Amniotic stem cell (primary cell): ENCODE measurements around the gene TASOR.
A peak's percentile ranks its signal among the peaks of the same experiment; 100 is the strongest.
"Not testable (repeated sequence)": the region's sequence is repeated elsewhere in the genome, so short reads cannot be mapped to it uniquely, and the experiment has no call there.

Experiments used
- DNase-seq: peaks from one replicate; lab custom pipeline; 2025; lab: John Stamatoyannopoulos, UW

Gene TASOR, protein sequence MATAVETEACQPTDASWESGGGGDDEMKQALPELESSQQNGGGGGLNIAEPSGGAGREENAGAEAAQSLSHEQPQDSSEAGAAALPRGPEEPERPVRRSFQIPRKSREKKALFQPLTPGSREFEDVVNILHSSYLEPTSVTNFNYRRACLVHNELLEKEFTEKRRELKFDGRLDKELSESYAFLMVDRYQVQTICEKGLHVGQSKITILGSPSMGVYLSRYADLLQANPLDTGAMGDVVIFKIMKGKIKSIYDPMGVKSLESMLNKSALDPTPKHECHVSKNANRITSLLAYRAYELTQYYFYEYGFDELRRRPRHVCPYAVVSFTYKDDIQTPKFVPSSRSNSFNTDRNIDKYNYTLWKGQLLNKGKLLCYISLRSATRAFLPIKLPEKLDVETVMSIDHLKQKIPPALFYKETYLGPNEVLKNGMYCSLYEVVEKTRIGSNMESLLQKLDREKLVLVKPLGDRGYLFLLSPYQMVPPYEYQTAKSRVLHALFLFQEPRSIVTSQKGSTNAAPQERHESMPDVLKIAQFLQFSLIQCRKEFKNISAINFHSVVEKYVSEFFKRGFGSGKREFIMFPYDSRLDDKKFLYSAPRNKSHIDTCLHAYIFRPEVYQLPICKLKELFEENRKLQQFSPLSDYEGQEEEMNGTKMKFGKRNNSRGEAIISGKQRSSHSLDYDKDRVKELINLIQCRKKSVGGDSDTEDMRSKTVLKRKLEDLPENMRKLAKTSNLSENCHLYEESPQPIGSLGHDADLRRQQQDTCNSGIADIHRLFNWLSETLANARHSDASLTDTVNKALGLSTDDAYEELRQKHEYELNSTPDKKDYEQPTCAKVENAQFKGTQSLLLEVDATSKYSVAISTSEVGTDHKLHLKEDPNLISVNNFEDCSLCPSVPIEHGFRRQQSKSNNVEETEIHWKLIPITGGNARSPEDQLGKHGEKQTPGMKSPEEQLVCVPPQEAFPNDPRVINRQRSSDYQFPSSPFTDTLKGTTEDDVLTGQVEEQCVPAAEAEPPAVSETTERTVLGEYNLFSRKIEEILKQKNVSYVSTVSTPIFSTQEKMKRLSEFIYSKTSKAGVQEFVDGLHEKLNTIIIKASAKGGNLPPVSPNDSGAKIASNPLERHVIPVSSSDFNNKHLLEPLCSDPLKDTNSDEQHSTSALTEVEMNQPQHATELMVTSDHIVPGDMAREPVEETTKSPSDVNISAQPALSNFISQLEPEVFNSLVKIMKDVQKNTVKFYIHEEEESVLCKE (N-terminal part only)

DNA sequence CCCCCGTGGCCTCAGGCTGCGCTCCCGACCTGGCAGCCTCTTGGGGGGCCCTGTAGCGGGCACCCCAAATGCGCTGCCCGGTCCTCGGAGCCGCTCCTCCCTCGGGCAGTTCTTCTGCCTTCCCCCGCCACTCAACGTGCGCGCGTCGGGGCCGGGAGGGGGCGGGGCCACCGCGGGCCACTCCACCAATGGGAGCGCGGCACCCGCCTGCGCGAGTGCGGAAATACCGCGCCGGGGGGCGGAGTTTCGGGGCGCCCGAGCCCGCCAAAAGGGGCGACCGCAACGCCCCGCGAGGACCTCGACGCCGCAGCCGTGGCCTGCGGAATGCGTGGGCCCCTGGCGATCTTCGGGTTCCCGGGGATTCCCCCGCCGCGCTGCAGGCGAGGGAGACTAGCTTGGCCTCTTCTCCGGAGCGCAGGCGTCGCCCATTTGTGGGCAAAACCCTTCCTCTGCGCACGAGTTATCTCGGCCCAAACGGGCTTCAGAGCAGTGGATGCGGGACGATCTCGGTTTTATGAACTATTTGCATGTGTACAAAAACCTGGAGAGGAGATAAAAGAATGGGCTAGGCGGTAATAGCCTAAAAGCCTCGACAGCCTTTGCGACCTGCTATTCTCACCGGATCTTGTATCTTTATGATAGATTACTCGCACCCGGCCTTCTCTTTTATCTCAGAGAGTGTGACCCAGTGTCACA lies at the start of gene TASOR:
Gene TASOR (minus strand): TSS at position 144 of the 696 bp plus-strand sequence. CDS start 259 bp downstream, outside the sequence.
- DNase-seq = peak; percentile 37

- DNase-seq = no peak
These were observed 49.0 kb upstream of the TASOR start for GRCh38 chr3:56732109-56732508.

DNA sequence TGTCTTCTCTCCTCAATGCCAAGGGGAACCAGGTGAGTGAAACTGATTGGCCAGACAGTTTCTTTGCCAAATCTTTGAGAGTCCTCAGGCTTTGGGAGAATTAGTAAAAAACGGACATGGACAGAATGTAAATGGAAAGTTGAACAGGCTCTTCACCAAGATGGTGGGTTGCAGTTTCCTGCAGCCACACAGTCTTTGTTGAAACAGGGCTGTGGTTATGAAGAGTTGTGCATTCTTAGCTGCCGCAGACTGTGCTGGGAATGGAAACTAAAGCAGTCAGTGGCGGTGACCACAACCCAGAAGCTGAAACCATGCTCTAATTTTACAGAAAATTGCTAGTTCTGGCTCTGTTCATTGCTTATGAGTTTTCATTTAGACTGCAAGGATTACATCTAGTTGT lies 42.1 kb upstream of the TASOR start:
- no peak for DNase-seq

DNA sequence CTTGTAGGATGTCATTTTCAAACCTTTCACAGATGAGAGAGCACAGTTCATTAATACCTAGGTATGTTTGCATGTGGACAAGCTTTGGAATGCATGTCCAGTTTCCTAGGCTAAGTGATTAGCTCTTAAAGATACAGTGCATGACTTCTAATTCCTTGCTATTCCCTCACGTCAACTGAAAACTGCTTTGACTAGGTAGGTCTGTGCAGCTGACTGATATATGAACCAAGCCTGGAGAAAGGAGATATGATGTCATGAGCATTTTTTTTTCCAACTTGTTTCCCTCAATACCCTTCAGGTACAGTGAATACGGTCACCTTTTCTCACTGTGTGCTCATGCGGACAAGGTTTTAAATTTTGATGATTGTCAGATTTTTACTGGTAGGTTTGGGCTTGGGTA lies 41.6 kb upstream of the TASOR start:
- DNase-seq = no peak

DNA sequence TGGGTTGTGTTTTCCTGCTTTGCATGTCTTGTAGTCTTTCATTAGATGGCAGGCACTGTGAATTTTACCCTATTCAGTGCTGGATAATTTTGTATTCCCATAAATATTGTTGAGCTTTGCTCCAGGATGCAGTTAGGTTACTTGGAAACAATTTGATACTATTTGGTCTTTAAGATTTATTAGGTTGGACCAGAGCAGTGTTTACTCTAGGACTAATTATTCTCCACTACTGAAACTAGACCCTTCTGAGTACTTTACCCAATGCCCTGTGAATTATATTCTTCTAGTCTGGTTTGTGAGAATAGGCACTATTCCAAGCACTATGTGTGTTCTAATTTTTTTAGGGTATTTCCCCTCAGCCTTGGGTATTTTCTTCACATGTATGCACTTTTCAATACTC lies 37.8 kb upstream of the TASOR start:
- DNase-seq = no peak

GRCh38 chr3:56718809-56719208 lies 35.7 kb upstream of the TASOR start:
- DNase-seq = not testable (repeated sequence)

GRCh38 chr3:56711344-56711743 lies 28.3 kb upstream of the TASOR start:
- DNase-seq = no peak

- not testable (repeated sequence) for DNase-seq
These were observed 24.3 kb upstream of the TASOR start for GRCh38 chr3:56707412-56707811.

- DNase-seq = no peak
These were observed 23.6 kb upstream of the TASOR start for GRCh38 chr3:56706629-56707028.

GRCh38 chr3:56704706-56705105 lies 21.6 kb upstream of the TASOR start:
- no peak for DNase-seq

DNA sequence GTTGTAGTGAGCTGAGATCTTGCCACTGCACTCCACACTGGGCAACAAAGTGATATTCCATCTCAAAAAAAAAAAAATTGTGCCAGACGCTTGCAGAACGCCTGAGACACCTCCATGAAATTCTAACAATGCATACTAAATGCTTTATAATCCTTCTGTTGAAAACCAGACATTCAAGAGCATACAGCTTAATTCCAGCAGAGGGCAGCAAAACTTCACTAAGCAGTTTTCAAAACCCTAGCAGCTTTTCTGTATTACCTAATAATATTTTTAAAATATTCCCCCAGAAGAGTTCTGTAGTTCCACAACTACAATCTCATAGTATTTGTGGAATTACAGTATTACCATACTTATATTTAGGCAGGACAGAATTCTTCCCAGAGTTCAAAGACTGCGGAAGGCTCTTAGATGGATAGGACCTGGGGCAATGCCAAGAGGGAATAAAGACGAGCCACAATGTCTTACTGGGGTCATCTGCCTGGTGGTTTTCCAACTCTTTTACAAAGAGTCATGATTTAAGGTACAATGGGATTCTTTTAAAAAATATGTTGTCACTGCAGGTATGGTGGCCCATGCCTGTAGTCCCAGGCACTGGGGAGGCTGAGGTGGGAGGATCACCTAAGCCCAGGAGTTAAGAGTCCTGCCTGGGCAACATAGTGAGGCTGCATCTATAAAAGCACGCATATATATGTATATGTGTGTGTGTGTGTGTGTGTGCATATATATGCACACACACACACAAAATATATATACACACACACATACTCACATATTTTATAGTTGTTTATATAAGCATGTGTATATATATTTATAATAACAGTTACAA lies 19.6 kb upstream of the TASOR start:
- DNase-seq = peak; percentile 25

DNA sequence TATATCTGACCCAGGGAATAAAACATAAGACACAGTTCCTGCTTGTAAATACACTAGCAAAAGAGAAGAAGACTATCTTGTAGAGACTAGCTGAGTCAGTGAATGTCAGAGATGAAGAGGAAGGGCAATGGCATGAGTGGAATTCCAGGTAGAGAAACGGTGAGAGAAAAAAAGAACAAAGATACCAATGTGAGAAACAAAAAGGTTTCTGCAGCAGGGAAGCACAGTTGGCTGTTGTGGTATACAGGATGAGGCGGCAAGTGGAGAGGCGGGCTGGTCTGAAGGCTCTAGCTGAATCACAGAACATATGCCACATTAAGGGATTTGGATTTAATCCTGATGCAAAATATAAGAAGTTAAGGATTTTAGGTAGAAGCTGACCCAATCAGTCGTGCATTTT lies 17.1 kb upstream of the TASOR start:
- DNase-seq = no peak

- no peak for DNase-seq
These were observed 12.0 kb upstream of the TASOR start for GRCh38 chr3:56694867-56695683.

DNA sequence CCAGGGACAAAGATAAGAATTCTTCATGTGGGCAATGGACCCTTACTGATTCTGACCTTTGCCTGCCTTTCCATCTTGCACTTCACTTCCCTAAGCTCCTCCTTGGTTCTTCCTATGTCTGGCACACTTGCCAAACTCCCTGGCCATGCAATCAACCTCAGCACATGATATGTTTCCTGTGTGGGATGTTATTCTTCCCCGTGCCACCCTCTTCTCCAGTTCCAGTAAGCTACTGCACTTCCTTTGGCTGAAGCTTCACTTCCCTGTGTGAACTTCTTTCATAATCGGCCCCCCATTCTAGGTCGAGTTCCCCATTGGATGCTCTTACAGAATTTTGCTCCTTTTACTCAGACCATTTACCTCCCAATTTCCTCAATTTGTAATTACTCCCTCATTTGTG lies 10.7 kb upstream of the TASOR start:
- no peak for DNase-seq

DNA sequence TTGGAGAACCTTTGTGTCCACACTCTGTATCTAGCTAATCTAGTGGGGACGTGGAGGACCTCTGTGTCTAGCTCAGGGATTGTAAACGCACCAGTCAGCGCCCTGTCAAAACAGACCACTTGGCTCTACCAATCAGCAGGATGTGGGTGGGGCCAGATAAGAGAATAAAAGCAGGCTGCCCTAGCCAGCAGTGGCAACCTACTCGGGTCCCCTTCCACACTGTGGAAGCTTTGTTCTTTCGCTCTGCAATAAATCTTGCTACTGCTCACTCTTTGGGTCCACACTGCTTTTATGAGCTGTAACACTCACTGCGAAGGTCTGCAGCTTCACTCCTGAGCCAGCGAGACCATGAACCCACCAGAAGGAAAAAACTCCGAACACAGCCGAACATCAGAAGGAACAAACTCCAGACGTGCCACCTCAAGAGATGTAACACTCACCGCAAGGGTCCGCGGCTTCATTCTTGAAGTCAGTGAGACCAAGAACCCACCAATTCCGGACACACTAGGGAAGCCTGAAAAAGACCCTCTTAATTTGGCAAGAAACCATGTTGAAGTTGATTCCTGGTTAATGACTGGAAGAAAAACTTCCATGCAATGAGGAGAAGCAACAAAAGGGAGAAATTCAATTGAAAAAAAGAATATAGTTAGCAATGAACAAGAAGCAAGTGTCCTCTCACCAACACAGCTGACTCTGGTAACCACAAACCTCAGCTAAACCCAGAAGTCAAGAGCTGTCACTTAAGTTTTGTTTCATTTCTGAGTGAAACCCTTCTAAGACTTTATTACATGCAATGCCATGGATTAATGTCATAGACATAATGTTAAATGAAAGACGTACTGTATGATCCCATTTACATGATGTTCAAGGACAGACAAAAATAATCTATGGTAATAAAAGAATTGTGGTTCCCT lies 9.7 kb upstream of the TASOR start:
- DNase-seq = not testable (repeated sequence)

DNA sequence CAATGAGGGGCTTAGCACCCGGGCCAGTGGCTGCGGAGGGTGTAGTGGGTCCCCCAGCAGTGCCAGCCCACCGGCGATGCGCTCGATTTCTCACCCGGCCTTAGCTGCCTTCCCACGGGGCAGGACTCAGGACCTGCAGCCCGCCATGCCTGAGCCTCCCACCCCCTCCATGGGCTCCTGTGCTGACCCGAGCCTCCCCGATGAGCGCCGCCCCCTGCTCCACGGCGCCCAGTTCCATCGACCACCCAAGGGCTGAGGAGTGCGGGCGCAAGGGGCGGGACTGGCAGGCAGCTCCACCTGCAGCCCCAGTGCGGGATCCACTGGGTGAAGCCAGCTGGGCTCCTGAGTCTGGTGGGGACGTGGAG lies 8.9 kb upstream of the TASOR start:
- not testable (repeated sequence) for DNase-seq

- no peak for DNase-seq
These were observed 8.3 kb upstream of the TASOR start for GRCh38 chr3:56691165-56692000.

DNA sequence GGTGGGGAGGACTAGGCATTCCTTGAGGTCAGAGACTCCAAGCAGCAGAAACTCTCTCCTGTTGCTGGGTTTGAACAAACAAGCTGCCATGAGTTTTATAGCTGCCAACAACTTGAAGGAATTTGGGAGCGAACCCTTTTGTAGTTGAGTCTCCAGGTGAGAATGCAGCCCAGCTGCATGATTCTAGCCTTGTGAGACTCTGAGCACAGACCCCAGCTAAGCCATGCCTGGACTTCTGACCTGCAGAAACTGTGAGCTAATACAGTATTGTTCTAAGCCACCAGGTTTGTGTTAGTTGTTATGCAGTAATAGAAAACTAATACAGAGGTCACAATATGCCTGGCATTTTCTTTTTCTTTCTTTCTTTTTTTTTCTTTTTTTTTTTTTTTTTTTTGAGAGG lies 6.2 kb upstream of the TASOR start:
- no peak for DNase-seq
